Small intestine (tissue), 7 donors: ENCODE measurements around the gene AFP. TPM values are rescaled to one million over a fixed set of nuclear protein-coding genes. Genes with fewer than 3 reads are reported as not detected.
A peak's percentile ranks its signal among the peaks of the same experiment; 100 is the strongest.

Source experiments
- DNase-seq, 2 donors: peaks; one replicate each; pipeline versions ENCODE4 v3.0.0 to v3.0.0-alpha.2; 2013
- FAIRE-seq: peaks from 2 replicates; lab custom pipeline; 2012; peaks lifted over from hg19 to GRCh38; lab: Jason Lieb, UNC
- H3K27ac ChIP-seq, 3 donors: one replicate each; pipeline ENCODE4 v1.5.1; 2013; ENCODE audit warnings: low read length in 2 of 3, mild to moderate bottlenecking in 2 of 3, control low read depth in 1 of 3, inconsistent platforms in 1 of 3, low read depth in 1 of 3, moderate library complexity in 1 of 3
- H3K27me3 ChIP-seq, 3 donors: one replicate each; pipeline ENCODE4 v1.6.1; 2013; ENCODE audit warnings: low read length in 3 of 3, inconsistent platforms in 1 of 3; ENCODE audit not compliant: control insufficient read depth in 3 of 3, insufficient read depth in 3 of 3
- H3K36me3 ChIP-seq, 3 donors: one replicate each; pipeline ENCODE4 v1.6.1; 2013; ENCODE audit warnings: low read length in 3 of 3, inconsistent platforms in 1 of 3, low read depth in 1 of 3, mild to moderate bottlenecking in 1 of 3, moderate library complexity in 1 of 3; ENCODE audit not compliant: control insufficient read depth in 3 of 3, insufficient read depth in 2 of 3
- H3K4me1 ChIP-seq, 3 donors: one replicate each; pipeline ENCODE4 v1.6.1; 2013; ENCODE audit warnings: low read length in 2 of 3, inconsistent platforms in 1 of 3, low read depth in 1 of 3, mild to moderate bottlenecking in 1 of 3, moderate library complexity in 1 of 3; ENCODE audit not compliant: control insufficient read depth in 3 of 3, insufficient read depth in 2 of 3
- H3K4me3 ChIP-seq, 3 donors: one replicate each; pipeline ENCODE4 v1.5.1; 2013; ENCODE audit warnings: low read length in 3 of 3, control low read depth in 1 of 3, inconsistent platforms in 1 of 3, low read depth in 1 of 3, mild to moderate bottlenecking in 1 of 3, moderate library complexity in 1 of 3
- H3K9me3 ChIP-seq, 2 donors: one replicate each; pipeline ENCODE4 v1.6.1; 2013; ENCODE audit warnings: low read depth in 1 of 2, low read length in 1 of 2; ENCODE audit not compliant: control insufficient read depth in 2 of 2, insufficient read depth in 1 of 2
- WGBS, 3 donors: extraction: QIAGEN DNeasy Blood & Tissue Kit; methylation state at CpG; one replicate each; pipeline ENCODE4 v1.1.7; 2013; 5-methylcytosine and 5-hydroxymethylcytosine counted together
- polyA plus RNA-seq, 4 donors: library from polyadenylated mRNA; stranded (reverse) in 3 of 4; unstranded in 1 of 4; fragments of 200-250 nt in 3 of 4; fragments of 120-200 nt in 1 of 4; gene quantifications; one replicate each; pipeline versions ENCODE4 v1.2.1 to v1.2.3, GENCODE V29; 2013
- donor health status: healthy with polysubstance abuse.
- donor health status: control.
- donor health status: control.
- donor health status: Bipolar disorder and iron deficiency.
- donor health status: healthy.

Gene AFP
- polyA plus RNA-seq, 4 donors = 0.16 to 446 TPM; not detected in 2

DNA sequence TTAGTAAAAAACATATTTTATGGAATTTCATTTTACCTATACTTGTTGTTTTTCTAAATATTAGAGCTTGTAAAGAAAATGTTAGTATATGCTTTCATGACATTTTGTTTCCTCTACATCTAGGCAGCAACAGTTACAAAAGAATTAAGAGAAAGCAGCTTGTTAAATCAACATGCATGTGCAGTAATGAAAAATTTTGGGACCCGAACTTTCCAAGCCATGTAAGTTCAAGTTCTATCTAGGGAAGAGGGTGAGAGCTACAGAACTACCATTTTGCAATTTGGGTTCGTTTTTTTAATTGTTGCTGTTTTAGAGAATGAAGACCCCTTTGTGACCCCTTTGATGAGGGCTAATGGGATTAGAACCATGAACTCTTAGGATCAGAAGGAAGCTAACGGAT is 7.2 kb downstream of the AFP start:
- Histone ChIP-seq H3K4me1 (peaks cover 0 to 2% (median 0%) of the 10 kb centered on the region in 3 donors), H3K9me3 (no peaks in the 10 kb centered on the region), H3K27ac (no peak overlapping the region), H3K27me3 (no peaks in the 10 kb centered on the region), H3K4me3 (no peak overlapping the region), H3K36me3 (no peaks in the 10 kb centered on the region)
- WGBS, 3 donors = 67 to 84% (median 71%) methylated on average over 3 of the region's 3 CpGs
- FAIRE-seq (peak; percentile 36), DNase-seq (no peak)

DNA sequence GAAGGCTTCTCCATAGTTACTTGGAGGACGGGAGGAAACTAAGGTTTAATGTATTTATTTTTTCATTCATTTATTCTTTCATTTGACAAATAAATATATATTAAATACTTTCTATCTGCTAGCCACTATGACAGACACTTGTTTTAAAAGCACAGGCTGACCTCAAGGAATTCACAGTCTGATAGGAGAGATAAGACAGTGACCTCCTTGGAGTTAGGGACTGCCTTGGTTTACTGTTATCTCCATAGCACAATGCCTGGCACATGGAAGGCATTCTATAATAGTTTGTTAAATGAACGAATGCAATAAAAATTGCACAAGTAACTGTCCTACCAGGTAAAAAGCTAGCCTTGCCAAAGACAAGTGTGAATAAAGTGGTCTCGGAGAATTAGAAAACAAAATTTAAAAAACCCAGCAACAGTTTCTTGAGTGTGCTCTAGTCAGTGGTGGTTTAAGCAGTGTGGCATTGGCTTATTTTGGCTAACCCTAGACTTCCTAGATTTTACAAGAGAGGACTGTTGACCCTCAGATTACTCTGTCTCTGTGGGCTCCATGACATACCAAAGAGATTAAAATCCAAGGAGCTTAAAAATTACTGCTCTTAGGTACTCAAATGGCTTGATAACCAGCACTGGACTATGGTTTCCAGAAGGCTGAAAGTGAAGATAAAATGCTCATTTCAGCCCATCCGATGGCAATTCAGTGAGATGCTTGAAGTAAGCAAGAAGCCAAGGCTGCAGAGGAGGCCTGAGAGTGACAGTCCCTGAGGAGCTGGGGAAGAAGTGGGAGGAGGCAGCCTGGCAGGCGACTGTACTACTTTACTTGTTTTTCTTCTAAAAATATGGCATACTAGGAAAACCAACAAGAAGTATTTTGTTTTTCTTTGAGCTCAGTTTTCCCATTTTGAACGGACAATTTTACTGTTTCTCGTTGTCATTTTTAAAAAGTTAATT is 9.6 kb downstream of the AFP start:
- no peak overlapping the region for H3K4me3 ChIP-seq
- FAIRE-seq (no peak), DNase-seq (no peak)
- H3K4me1 ChIP-seq = no peaks in the 10 kb centered on the region
- peaks cover 0 to 5% (median 0%) of the 10 kb centered on the region in 3 donors for H3K36me3 ChIP-seq
- WGBS, 3 donors = 86 to 92% (median 90%) methylated on average over 7 of the region's 7 CpGs
- no peak overlapping the region for H3K27ac ChIP-seq
- H3K9me3 ChIP-seq = no peaks in the 10 kb centered on the region
- H3K27me3 ChIP-seq = no peaks in the 10 kb centered on the region

DNA sequence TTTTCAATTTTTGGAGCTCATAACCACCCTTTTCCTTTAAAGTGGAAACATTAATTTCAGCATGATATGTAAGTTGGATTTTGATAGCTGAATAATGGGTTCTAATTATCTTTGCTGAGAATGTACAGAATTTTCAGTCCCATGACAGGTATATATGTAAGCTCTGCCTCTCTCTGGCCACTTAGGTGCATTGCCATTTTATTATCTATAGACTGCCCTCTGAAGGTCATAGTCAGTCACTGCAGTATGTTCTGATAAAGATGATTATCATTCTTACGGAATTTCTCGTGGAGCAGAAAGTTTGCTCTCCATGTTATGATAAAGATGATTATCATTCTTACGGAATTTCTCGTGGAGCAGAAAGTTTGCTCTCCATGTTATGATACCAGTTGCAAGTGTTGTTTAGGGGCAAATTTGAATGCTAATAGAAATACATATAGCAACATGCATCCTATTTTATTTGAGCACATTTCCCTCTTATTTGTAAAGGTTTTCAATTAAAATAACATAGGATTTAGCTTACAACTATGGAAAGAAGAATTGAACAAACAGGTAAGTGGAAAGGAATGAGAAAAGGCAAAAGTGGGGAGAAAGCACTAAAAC is 10.4 kb downstream of the AFP start:
- H3K36me3 ChIP-seq = peaks cover 0 to 6% (median 0%) of the 10 kb centered on the region in 3 donors
- FAIRE-seq = peak; percentile 64
- DNase-seq = peak; percentile 58 to 69
- peaks cover 0 to 1% (median 0%) of the 10 kb centered on the region in 3 donors for H3K4me1 ChIP-seq
- no peak overlapping the region for H3K4me3 ChIP-seq
- H3K27me3 ChIP-seq = no peaks in the 10 kb centered on the region
- H3K27ac ChIP-seq = no peak overlapping the region
- no peaks in the 10 kb centered on the region for H3K9me3 ChIP-seq
- WGBS, 3 donors = 4 to 19% (median 5%) methylated on average over 4 of the region's 4 CpGs

- Histone ChIP-seq H3K9me3 (no peaks in the 10 kb centered on the region), H3K4me3 (no peak overlapping the region), H3K27me3 (no peaks in the 10 kb centered on the region), H3K36me3 (peaks cover 0 to 6% (median 0%) of the 10 kb centered on the region in 3 donors), H3K4me1 (peaks cover 0 to 9% (median 4%) of the 10 kb centered on the region in 3 donors), H3K27ac (no peak overlapping the region)
- FAIRE-seq (no peak), DNase-seq (no peak)
- WGBS, 3 donors = 79 to 85% (median 84%) methylated on average over 4 of the region's 4 CpGs
Observed at GRCh38 chr4:73447671-73448070, 11.7 kb downstream of the AFP start.

- H3K9me3 ChIP-seq = no peaks in the 10 kb centered on the region
- 90 to 91% (median 91%) methylated on average over 4 of the region's 4 CpGs for WGBS, 3 donors
- peaks cover 0 to 6% (median 0%) of the 10 kb centered on the region in 3 donors for H3K36me3 ChIP-seq
- no peaks in the 10 kb centered on the region for H3K27me3 ChIP-seq
- FAIRE-seq (peak; percentile 59), DNase-seq (no peak)
- H3K4me1 ChIP-seq = peaks cover 0 to 17% (median 5%) of the 10 kb centered on the region in 3 donors
- H3K27ac ChIP-seq = no peak overlapping the region
- H3K4me3 ChIP-seq = no peak overlapping the region
Observed at GRCh38 chr4:73448448-73449203, 12.6 kb downstream of the AFP start.

- H3K4me3 ChIP-seq = no peak overlapping the region
- no peak for FAIRE-seq
Observed at GRCh38 chr4:73450398-73451004, 14.5 kb downstream of the AFP start.

DNA sequence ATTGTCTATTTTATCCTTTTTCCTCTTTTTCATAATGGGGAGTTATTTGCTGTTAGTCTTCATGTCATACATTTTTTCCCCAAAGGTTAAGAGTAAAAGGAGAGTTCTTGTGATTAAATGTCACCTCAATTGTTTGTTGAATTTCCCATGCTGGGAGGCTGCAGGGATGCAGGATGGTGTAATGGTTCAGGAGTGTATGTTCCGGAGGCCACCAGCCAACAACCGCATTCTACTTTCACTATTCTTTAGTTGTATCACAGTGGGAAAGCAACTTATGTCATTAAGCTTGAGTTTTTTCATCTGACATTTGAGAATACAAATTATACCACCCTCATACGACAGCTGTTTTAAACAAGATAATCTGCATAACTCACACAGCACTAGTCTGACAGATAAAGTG is 15.4 kb downstream of the AFP start:
- H3K4me1 ChIP-seq = peaks cover 0 to 21% (median 6%) of the 10 kb centered on the region in 3 donors
- no peaks in the 10 kb centered on the region for H3K27me3 ChIP-seq
- no peaks in the 10 kb centered on the region for H3K9me3 ChIP-seq
- H3K36me3 ChIP-seq = peaks cover 0 to 6% (median 0%) of the 10 kb centered on the region in 3 donors
- no peak overlapping the region for H3K4me3 ChIP-seq
- FAIRE-seq (no peak), DNase-seq (no peak)
- no peak overlapping the region for H3K27ac ChIP-seq
- WGBS, 3 donors = 54 to 60% (median 55%) methylated on average over 3 of the region's 3 CpGs

More at GRCh38 chr4:73450398-73451004, 14.5 kb downstream of the AFP start:
- Histone ChIP-seq H3K27ac (no peak overlapping the region), H3K27me3 (no peaks in the 10 kb centered on the region), H3K4me1 (peaks cover 0 to 21% (median 6%) of the 10 kb centered on the region in 3 donors), H3K9me3 (no peaks in the 10 kb centered on the region), H3K36me3 (peaks cover 0 to 6% (median 0%) of the 10 kb centered on the region in 3 donors)
- no peak for DNase-seq
- WGBS, 3 donors = 72 to 82% (median 77%) methylated on average over 9 of the region's 9 CpGs
